HG03135 (cell line): ENCODE results near the gene CTR9.

ENCODE experiments used
- ATAC-seq: cut with Tn5 transposase; IDR thresholded peaks from one replicate; pipeline ENCODE4 v1.9.1; 2021; ENCODE audit warnings: mild to moderate bottlenecking, moderate library complexity; ENCODE audit not compliant: unreplicated experiment

The CTR9 gene

DNA sequence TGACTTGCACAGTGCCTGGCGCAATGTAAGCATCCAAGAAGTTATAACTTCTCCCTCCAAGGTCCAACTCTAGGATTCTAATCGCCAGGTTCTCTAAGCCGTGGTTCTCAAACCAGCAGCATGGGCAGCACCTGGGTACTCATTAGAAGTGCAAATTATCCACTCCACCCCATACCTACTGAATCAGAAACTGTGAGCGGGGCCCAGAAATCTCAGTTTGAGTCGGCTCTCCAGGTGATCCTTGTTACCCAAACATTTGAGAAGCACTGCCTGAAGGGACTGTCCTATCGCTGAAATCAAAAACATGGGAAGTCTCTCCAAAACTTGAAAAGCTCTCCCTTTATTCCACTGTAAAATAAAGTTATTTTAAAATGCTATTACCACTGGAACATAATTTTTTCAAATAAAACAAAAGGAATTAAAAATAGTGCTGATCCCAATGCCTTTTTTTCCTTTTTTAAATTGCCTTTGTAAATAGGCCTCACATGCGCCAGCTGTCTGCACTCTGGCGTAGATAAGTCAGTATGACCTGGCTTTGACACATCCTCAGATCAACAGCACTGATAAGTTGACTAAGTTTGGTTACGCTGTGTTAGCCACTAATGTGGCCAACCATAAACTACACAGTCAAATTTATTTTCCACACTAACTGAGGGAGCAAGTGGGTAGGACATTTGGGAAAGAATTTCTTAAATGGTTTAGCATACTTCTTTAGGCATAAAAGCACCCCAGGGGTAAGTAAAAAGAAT lies 8.4 kb upstream of the CTR9 start:
- no peak for ATAC-seq

DNA sequence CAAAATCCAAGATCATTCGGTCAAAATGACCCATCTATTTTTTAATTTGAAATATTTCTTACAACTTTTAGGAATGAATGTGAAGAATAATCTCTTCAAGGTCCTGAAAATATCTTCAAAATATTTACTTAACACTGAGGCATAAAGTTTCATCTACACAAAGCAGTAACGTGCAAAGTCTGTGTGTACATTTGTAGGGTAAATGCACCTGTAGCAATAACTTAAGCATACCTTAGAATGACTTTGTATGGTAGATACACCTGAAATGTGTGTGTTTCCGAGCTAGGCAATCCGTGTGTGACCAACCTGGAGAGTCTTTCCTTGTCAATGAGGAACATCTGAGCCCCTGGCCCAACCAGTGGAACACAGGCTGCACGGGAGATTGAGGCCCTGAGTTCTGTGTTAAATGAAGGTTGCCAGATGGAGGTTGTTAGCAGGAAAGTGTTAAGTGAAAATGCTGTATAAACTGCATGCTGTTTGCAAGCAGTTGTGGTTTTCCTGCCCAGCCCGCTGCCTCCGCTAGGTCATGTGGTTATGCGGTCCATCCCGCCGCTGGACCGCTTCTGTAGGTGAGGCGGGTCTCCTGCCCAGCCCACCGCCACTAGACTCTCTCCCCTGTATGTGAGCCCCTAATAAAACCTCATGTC lies 7.6 kb upstream of the CTR9 start:
- no peak for ATAC-seq

- ATAC-seq, result no peak
Observed at GRCh38 chr11:10744206-10744605, 6.8 kb upstream of the CTR9 start.

- ATAC-seq, result no peak
Observed at GRCh38 chr11:10746871-10747270, 4.2 kb upstream of the CTR9 start.

DNA sequence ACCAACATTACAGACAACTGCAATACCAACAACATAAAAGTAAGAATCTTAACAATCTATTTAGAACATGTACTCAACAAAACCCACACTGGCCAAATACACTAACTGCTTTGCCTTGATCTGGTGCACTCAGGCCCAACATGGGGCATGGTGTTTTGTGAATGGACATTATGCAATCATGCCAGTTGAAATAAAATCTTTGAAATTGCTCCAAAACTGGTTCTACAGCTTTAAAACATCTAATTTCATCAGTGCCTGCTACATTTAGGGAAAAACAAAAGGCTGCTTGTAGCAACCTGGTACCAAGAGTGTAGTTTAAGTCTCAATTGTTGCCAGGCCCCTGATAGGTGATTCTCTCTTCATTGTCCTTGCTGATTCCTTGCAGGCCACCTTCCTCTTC lies 3.3 kb upstream of the CTR9 start:
- no peak for ATAC-seq

DNA sequence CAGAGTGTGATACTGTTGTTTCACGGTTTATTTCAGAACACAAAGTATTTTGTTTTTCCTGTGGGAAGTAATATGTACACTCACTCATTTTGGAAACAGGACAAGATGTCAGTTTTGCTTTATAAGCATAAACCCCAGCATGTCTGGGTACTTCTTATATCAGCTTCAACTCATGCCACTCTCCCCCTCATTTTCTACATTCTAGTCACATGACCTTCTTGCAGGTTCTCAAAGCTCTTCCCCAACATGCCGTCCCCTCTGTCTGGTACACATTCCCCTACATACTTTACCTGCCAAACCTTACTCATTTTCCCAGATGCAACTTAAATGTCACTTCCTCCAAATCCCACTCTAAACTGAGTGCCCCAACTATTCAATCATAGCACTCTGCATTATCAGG lies 1.6 kb upstream of the CTR9 start:
- no peak for ATAC-seq

DNA sequence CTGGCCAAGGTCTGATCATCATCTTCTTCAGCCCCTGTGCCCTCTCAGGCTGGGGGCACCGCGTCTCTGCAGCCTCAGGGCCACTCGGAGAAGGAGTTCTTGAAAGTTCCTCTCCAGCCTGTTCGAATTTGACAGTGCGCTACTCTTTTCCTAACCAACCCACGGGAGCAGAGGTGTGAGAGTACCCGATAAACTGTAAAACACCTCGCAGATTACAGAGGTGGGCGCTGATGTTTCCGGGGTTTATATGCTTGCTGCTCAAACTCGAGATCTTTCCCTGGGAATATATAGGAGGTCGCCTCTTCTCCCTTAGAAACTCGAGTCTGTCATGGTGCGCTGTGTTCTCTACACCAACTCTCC lies 515 bp downstream of the CTR9 start:
- ATAC-seq, result no peak

DNA sequence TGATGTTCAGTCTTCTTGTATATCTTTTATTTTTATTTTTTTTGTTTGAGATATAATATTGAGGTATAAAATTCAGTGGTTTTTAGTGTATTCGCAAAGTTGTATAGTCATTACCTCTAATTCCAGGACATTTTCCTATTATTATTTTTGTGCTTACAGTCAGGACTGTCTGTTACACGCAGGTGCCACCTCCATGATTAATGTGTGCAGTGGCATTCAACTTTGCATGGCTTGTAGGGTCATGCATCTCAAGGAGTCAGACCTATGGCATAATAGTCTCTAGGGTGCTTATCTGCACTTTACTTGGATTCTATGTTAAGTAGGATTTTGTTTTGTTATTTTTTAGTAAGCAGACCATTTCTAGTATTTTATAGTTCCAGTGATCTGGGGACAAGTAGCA lies 1.0 kb downstream of the CTR9 start:
- ATAC-seq, result no peak

- no peak for ATAC-seq
Observed at GRCh38 chr11:10752486-10752885, 1.4 kb downstream of the CTR9 start.

- ATAC-seq, result no peak
Observed at GRCh38 chr11:10758957-10759356, 7.9 kb downstream of the CTR9 start.

DNA sequence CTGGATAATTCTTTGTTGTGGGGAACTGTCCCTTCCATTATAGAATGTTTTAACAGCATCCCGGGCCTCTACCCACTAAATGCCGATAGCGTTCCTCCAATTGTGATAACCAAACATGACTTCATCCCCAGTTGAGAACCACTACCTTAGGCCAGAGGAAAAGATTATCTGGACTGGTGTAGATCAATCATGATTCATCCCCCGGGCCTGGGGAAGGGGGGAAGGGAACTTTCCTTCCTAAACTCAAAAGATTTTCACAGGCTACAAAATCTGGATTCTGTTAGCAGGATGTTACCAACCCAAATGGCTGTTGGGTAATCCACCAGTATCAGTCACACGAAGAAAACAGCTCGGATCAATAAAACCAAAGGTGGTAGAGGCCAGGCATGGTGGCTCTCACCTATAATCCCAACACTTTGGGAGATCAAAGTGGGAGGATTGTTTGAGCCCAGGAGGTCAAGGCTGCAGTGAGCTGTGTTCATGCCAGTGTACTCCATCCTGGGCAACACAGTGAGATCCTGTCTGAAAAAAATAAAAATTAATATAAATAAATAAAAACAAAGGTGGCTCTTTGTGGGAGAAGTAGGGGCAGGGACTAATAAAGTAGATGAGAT lies 10.1 kb downstream of the CTR9 start:
- no peak for ATAC-seq

DNA sequence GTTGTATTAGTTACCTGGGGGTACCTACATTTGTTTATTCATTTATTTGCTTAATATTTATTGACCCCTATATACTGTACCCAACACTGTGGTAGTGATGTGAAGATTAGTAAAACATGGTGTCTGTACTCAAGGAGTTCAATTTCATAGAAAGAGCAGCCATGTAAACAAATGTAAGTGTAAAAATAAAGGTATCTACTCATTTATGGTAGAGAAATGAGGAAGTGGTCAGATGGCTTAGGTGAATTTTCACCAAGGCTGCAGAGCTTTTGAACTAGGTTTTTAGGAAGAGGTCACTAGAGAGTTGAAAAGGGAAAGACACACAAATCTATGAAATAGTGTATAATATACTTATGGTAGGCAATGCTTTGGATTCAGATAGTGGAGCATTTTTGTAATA lies 11.1 kb downstream of the CTR9 start:
- ATAC-seq, result peak; percentile 77

DNA sequence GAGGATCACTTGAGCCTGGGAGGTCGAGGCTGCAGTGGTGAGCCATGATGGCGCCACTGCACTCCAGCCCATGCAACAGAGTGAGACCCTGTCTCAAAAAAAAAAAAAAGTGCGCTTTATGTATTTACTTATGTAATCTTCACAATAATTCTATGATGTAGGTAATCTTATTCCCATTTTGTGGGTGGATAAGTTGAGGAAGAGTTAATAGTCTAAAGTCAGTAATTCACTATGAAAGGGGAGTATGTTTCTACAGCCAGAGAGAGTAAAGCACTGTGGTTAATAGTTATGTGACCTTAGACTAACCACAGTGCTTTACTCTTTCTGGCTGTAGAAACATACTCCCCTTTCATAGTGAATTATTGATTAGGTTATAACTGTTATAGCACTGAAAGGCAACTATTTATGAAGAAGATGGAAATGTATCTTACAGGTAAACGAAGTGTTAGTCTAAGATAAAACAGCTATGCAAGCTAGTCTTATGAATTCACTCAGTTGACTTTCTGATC lies 11.9 kb downstream of the CTR9 start:
- ATAC-seq, result peak; percentile 55

- ATAC-seq, result no peak
Observed at GRCh38 chr11:10763766-10764165, 12.7 kb downstream of the CTR9 start.

GRCh38 chr11:10764412-10764811 lies 13.4 kb downstream of the CTR9 start:
- ATAC-seq, result no peak

- ATAC-seq, result no peak
Observed at GRCh38 chr11:10770626-10771254, 19.7 kb downstream of the CTR9 start.

- no peak for ATAC-seq
Observed at GRCh38 chr11:10771457-10771856, 20.4 kb downstream of the CTR9 start.

DNA sequence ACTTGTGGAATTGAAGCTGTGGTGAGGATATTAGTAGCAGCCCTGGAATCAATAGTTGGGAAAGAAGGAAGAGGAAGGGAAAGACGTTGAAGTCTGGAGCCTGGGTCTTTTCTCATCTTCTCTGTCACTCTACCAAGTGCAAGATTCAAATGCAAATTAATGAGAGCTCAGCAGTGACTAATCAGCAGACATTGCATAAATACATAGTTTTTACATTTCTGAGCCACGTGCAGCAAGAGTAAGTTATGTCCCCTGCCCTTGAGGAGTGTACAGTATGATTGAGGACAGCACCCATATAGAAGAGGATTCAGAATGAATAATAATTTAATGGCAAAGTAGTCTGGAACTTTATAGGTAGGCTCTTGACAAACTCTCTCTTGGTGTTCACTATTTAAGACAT lies 23.8 kb downstream of the CTR9 start:
- no peak for ATAC-seq

DNA sequence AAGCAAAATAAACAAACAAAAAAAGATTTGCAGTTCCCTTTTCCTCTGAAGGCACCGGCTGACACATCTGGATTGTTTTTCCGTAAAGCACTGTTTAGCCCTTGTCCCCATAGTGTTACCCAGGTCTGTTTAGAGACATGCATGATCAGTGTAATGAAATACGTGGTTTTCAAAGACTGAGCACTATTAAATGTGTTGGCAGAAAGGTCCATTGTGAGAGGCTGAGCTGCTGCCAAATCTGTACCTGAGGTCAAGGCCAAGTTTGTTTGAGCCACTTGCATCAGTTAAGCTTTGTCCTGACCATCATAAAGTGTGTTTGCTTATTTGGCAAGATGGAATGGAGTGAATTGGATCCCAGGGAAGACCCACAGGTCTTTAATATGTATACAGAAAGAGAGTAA lies 26.3 kb downstream of the CTR9 start:
- ATAC-seq, result no peak

DNA sequence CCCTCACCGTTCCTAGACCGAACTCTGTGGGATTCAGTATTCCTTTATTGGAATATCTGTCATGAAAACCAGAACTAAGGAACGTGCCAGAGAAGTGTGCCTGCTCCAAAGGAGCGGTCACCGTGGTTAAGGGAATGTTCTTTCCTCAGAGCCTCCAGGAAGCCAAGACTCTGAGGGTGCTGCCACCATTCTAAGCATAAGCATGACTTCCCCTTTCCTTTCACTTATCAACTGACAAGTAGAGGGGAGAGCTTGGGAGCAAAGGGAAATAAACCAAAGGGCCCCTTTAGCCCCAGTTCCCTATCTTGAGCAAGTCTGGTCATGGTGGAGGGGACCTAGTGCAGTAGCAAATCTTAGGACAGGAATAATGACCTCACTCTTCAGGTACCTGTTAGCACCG lies 26.8 kb downstream of the CTR9 start:
- ATAC-seq, result no peak

GRCh38 chr11:10778217-10778970 lies 27.3 kb downstream of the CTR9 start:
- ATAC-seq, result no peak
